Measurements from ENCODE around the gene TRIP6.

DNA sequence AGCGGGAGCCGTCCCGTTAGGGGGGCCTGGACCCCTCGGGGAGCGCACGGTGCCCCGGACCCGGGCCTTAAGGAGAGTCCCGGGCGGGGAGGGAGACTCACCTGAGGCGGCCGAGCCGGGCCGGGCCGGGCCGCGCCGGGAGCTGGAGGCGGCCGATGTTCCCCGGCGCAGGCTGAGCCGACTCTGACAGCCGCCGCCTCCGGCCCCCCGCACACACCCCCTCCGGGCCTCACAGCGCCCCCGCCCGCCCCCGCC lies 28.4 kb downstream of the TRIP6 start, which contains the start of gene ACHE:
- no peak for TF ChIP-seq POLR2A (IDR thresholded peaks at IDR 0.05)
- TF ChIP-seq, protein P1, sequence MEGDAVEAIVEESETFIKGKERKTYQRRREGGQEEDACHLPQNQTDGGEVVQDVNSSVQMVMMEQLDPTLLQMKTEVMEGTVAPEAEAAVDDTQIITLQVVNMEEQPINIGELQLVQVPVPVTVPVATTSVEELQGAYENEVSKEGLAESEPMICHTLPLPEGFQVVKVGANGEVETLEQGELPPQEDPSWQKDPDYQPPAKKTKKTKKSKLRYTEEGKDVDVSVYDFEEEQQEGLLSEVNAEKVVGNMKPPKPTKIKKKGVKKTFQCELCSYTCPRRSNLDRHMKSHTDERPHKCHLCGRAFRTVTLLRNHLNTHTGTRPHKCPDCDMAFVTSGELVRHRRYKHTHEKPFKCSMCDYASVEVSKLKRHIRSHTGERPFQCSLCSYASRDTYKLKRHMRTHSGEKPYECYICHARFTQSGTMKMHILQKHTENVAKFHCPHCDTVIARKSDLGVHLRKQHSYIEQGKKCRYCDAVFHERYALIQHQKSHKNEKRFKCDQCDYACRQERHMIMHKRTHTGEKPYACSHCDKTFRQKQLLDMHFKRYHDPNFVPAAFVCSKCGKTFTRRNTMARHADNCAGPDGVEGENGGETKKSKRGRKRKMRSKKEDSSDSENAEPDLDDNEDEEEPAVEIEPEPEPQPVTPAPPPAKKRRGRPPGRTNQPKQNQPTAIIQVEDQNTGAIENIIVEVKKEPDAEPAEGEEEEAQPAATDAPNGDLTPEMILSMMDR (IDR thresholded peaks at IDR 0.05) = no peak
